ENCODE results near the gene SLC38A10.

GRCh38 chr17:81241648-81242420, 53.3 kb downstream of the SLC38A10 start:
- TF ChIP-seq CTCF (IDR thresholded peaks at IDR 0.05) (peak; percentile 45 to 75 (median 64)), POLR2A (IDR thresholded peaks at IDR 0.05) (no peak)
